Heart left ventricle (tissue), 16 donors: ENCODE results near the gene KDM8. TPM values are rescaled to one million over a fixed set of nuclear protein-coding genes. Genes with fewer than 3 reads are reported as not detected.

ENCODE experiments used
- ATAC-seq, 4 donors: fragments of 200-7000 bp; cut with Tn5 transposase; one replicate each; pipeline ENCODE4 v1.9.1; 2020 to 2022; ENCODE audit warnings: moderate library complexity in 4 of 4, mild to moderate bottlenecking in 3 of 4, moderate number of reproducible peaks in 1 of 4
- DNase-seq, 5 donors: peaks; one replicate each; pipeline ENCODE4 v3.0.0-alpha.2; 2020
- H3K27ac ChIP-seq, 12 donors: fragments of 200-600 bp; sonication (generic) in 4 of 12; one replicate each; pipeline versions ENCODE4 v1.5.0 to v1.8.0; 2016 to 2022; ENCODE audit warnings: mild to moderate bottlenecking in 2 of 12
- H3K27me3 ChIP-seq, 9 donors: fragments of 200-600 bp; sonication (generic) in 2 of 9; one replicate each; pipeline versions ENCODE4 v1.5.1 to v1.8.0; 2016 to 2022; ENCODE audit warnings: mild to moderate bottlenecking in 3 of 9
- H3K36me3 ChIP-seq, 9 donors: fragments of 200-600 bp; sonication (generic) in 2 of 9; one replicate each; pipeline versions ENCODE4 v1.5.0 to v1.8.0; 2018 to 2022; ENCODE audit warnings: mild to moderate bottlenecking in 2 of 9
- H3K4me1 ChIP-seq, 12 donors: fragments of 200-600 bp; sonication (generic) in 4 of 12; one replicate each; pipeline versions ENCODE4 v1.5.0 to v1.8.0; 2016 to 2022; ENCODE audit warnings: mild to moderate bottlenecking in 3 of 12
- H3K4me3 ChIP-seq, 12 donors: fragments of 200-600 bp; sonication (generic) in 4 of 12; one replicate each; pipeline versions ENCODE4 v1.5.0 to v1.8.0; 2017 to 2022; ENCODE audit warnings: mild to moderate bottlenecking in 9 of 12, moderate library complexity in 4 of 12
- H3K9me3 ChIP-seq, 12 donors: fragments of 200-600 bp; sonication (generic) in 4 of 12; one replicate each; pipeline versions ENCODE4 v1.5.0 to v1.8.0; 2016 to 2022; ENCODE audit warnings: mild to moderate bottlenecking in 1 of 12
- POLR2A ChIP-seq, 2 donors: fragments of 450-650 bp; IDR thresholded peaks; one replicate each; pipeline ENCODE4 v1.6.1; 2017; ENCODE audit warnings: antibody characterized with exemption in 2 of 2, mild to moderate bottlenecking in 2 of 2, moderate library complexity in 2 of 2
- WGBS, 4 donors: extraction: QIAGEN DNeasy Blood & Tissue Kit in 2 of 4; methylation state at CpG; one replicate each; pipeline versions ENCODE4 v1.1.5 to v1.1.7; 2013 to 2018; 5-methylcytosine and 5-hydroxymethylcytosine counted together
- intact Hi-C, 10 donors: fragments of 100-400 bp; cut with DNase I; formaldehyde crosslinking; loops; one replicate each; pipeline versions ENCODE4 v1.11.1 to v1.14.2; 2022
- polyA plus RNA-seq, 2 donors: library from polyadenylated mRNA; stranded (reverse); fragments of 200-250 nt; gene quantifications; one replicate each; pipeline ENCODE4 v1.2.3, GENCODE V29; 2013
- total RNA-seq, 9 donors: library from RNA; depleted of rRNA in 2 of 9; stranded (reverse); fragments of >200 nt in 2 of 9; fragmentation: NEBNext Ultra II Directional in 3 of 9; extraction: Animal tissue kit (Norgen Biotek cat#: 25700) in 3 of 9; gene quantifications; one replicate each; pipeline versions ENCODE4 v1.1.0 to v1.2.4, GENCODE V29; 2016 to 2023
- TF ChIP-seq, protein P1 (sequence below), 12 donors: fragments of 200-600 bp; sonication (generic) in 4 of 12; IDR thresholded peaks; one replicate each; pipeline versions ENCODE4 v1.5.0 to v1.8.0; 2018 to 2022; ENCODE audit warnings: antibody characterized with exemption in 12 of 12, mild to moderate bottlenecking in 5 of 12
- donor health status: ischemic (EF 13 %, LVEDD 7.1; RV severe dilation, severe dysfunction).
- donor health status: healthy with polysubstance abuse.
- donor health status: DM: no; HTN: yes; CAD: no.
- donor health status: DM: no; HTN: no; CAD: no.
- donor health status: ischemic (EF 25% LVEDD 6.9; RV normal size, moderate dysfunction).
- donor health status: ischemic (EF 25% LVEDD 5.7; RV mildly dilated, moderate dysfunction).
- donor health status: healthy.
- donor health status: DM: yes; HTN: yes; CAD: no.
- donor health status: ischemic (EF 35%, LVEDD 5.7; RV mildly dilated, moderate dysfunction).
- donor health status: nonischemic (EF 11% LVEDD 7.7; RV severe dilation, severe dysfunction).
- donor health status: DM: yes; HTN: yes; CAD: no.
- donor health status: PGD.
- donor health status: ischemic (EF 29% LVEDD 5.4; RV normal size, mild dysfunction).
- donor health status: nonischemic (EF 23%, LVEDD 6.1; RV moderate dilation, normal function).

Gene KDM8
- total and polyA plus RNA-seq, 11 donors = 1.4 to 8.4 (median 3.5) TPM

DNA sequence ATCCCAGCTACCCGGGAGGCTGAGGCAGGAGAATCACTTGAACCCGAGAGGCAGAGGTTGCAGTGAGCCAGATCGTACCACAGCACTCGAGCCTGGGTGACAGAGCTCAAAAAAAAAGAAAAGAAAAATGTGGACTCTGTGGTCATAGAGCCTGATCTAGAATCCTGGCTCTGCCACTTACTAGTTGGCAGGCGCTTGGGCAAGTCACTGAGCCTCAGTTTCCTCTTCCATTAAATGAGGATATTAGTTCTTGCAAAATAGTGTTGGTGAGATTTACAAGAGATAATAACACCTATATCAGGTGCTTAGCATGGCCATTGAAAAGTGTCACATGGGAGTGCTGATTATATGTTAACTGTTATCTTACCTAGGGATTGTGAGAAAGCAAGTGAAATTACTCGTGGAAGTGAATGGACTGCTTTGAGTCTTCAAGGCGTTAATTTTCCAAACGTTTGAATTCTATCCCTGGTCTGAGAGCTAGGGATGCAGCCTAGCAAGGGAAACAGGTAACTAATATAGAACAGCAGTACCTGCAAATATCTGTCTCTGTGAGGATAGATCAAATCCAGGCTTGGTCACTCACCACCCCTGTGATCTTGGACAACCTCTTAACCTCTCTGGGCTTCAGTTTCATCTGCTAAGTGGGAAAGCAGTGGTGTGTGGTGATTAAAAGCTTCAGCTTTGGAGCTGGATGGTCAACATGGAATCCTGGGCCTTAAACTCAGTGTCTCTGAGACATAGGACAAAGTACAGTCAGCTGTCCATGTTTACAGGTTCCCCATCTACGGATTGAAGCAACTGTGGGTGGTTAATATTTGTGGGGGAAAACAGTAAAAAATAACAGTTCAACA is 66.2 kb downstream of the KDM8 start:
- Histone ChIP-seq H3K4me3 (peak overlapping the region in 11 of 12 donors; percentile 42 to 97 (median 86)), H3K27me3 (no peaks in the 10 kb centered on the region), H3K4me1 (peaks cover 0 to 46% (median 8%) of the 10 kb centered on the region in 12 donors), H3K9me3 (no peaks in the 10 kb centered on the region), H3K27ac (peak overlapping the region in 5 of 12 donors; percentile 68 to 90 (median 90)), H3K36me3 (no peaks in the 10 kb centered on the region)
- DNase-seq (no peak), ATAC-seq (no peak)
- intact Hi-C loops = loop anchor here in 2 of 10 donors (5.0 kb wide), 2 partner anchors 43 to 48 kb away; partner anchors contain the start of gene IL4R (in 1 of the 2)
- TF ChIP-seq, protein P1, sequence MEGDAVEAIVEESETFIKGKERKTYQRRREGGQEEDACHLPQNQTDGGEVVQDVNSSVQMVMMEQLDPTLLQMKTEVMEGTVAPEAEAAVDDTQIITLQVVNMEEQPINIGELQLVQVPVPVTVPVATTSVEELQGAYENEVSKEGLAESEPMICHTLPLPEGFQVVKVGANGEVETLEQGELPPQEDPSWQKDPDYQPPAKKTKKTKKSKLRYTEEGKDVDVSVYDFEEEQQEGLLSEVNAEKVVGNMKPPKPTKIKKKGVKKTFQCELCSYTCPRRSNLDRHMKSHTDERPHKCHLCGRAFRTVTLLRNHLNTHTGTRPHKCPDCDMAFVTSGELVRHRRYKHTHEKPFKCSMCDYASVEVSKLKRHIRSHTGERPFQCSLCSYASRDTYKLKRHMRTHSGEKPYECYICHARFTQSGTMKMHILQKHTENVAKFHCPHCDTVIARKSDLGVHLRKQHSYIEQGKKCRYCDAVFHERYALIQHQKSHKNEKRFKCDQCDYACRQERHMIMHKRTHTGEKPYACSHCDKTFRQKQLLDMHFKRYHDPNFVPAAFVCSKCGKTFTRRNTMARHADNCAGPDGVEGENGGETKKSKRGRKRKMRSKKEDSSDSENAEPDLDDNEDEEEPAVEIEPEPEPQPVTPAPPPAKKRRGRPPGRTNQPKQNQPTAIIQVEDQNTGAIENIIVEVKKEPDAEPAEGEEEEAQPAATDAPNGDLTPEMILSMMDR (IDR thresholded peaks at IDR 0.05) = no peak
- WGBS, 4 donors = 82 to 86% (median 85%) methylated on average over 9 of the region's 9 CpGs

DNA sequence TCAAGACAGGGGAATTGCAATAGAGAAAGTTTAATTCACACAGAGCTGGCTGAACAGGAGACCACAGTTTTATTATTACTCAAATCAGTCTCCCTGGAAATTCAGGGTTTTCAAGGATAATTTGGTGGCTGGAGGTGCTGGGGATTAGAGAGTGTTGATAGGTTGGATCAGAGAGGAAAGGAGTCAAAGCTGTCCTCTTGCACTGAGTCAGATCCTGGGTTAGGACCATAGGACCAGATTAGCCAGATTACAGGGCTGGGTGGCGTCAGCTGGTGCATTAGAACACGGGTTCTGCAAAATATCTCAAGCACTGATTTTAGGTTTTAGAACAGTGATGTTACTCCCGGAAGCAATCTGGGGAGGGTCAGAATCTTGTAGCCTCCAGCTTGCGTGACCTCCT is 67.0 kb downstream of the KDM8 start:
- intact Hi-C loops = no loop called here
- H3K27me3 ChIP-seq = no peaks in the 10 kb centered on the region
- ATAC-seq = no peak
- H3K4me3 ChIP-seq = no peak overlapping the region
- no peak for DNase-seq
- H3K36me3 ChIP-seq = no peaks in the 10 kb centered on the region
- H3K9me3 ChIP-seq = no peaks in the 10 kb centered on the region
- WGBS, 4 donors = 87 to 95% (median 91%) methylated on average over 4 of the region's 4 CpGs
- no peak overlapping the region for H3K27ac ChIP-seq
- H3K4me1 ChIP-seq = peaks cover 0 to 53% (median 8%) of the 10 kb centered on the region in 12 donors
- no peak for TF ChIP-seq POLR2A (IDR thresholded peaks at IDR 0.05)
- TF ChIP-seq, protein P1 (IDR thresholded peaks at IDR 0.05) = no peak

Other genes with a start within 250 kb of the KDM8 start
- gene C16orf82, start 136.6 kb upstream of the KDM8 start, total RNA-seq = not detected
- not detected for gene C16orf82, start 136.6 kb upstream of the KDM8 start, polyA plus RNA-seq
- 10 to 100 TPM; 29.6 to 48.7 (median 36.8) TPM for gene NSMCE1, start 65.2 kb downstream of the KDM8 start, total RNA-seq
- 10 to 100 TPM; 38.2 to 40.1 TPM for gene NSMCE1, start 65.2 kb downstream of the KDM8 start, polyA plus RNA-seq
- gene IL4R, start 110.4 kb downstream of the KDM8 start, total RNA-seq = 10 to 100 TPM in 4 of 9 donors, 1 to 10 TPM in 5; 6.7 to 47.4 (median 8.2) TPM
- 1 to 10 TPM; 5.8 to 9.9 TPM for gene IL4R, start 110.4 kb downstream of the KDM8 start, polyA plus RNA-seq
- 1 to 10 TPM in 2 of 9 donors, under 1 TPM in 6, not detected in 1; 0.12 to 6.0 (median 0.35) TPM for gene IL21R, start 198.6 kb downstream of the KDM8 start, total RNA-seq
- gene IL21R, start 198.6 kb downstream of the KDM8 start, polyA plus RNA-seq = under 1 TPM; 0.04 to 0.10 TPM